Measurements from ENCODE around the gene HBG2.

Gene HBG2

DNA sequence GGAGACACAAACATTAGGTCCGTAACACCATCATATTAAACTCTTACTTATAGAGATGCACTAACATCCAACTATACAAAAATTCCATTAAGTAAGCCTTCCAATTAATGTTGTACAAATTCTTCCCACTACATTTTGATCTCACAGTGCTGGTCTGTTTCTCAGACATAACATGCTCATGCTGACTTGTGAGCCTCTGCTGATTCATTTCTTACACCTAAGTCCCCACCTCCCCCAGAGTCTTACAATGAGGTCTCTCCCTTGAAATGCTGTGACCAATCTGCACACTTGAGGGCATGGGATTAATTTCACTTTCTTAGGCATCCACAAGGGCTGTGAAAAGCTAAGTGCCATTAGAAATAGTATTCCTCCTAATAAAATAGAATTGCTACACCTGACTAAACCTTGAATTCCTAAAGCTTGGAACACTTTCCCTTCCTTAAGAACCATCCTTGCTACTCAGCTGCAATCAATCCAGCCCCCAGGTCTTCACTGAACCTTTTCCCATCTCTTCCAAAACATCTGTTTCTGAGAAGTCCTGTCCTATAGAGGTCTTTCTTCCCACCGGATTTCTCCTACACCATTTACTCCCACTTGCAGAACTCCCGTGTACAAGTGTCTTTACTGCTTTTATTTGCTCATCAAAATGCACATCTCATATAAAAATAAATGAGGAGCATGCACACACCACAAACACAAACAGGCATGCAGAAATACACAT lies 6.9 kb downstream of the HBG2 start:
- no peak for DNase-seq

DNA sequence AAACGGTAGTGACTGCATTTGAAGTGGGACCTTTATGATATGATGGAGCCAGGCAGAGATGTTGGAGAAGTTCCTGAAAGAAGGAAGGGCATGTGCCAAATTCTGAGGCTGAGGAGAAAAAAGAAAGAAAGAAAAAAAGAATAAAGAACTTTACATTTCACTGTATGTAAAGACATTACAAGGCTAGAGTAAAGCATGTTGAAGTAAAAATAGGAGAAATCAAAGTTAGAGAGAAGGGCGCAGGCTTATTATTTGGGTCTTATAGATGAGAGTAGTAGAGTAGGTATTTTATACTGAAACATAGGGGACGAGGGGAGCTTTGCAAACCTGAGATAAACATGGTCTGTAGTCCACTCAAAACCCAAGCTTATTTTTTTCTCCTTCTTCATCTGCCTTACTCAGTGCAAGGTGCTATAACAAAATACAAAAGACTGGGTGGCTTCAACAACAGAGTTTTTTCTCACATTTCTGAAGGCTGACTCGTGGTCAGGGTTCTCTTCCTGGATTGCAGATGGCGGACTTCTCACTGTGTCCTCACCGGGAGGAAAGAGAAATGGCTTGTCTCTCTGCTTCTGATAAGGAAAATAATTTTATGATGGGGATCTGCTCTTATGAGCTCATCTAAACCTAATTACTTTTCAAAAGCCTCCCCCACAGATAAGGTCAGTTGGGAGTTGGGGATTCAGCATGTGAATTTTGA lies 7.7 kb downstream of the HBG2 start:
- no peak for DNase-seq

DNA sequence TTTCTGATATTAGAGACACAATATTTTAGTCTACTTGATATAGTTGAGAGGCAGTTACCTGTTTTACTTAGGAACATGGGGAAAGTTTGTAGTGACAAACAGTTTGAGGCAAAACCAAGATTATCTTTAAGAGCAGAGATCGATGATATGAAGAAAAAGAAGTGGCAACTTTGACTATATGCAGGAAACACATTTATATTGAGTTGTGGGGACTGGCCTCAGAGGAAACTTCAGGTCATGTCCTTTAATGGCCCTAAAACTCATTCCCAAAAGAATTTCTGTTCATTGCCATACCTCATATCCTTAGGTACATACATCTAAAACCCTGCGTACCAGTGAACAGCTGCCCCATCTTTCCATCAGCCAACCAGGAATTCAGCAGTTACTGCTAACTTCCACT lies 9.4 kb downstream of the HBG2 start:
- no peak for DNase-seq

DNA sequence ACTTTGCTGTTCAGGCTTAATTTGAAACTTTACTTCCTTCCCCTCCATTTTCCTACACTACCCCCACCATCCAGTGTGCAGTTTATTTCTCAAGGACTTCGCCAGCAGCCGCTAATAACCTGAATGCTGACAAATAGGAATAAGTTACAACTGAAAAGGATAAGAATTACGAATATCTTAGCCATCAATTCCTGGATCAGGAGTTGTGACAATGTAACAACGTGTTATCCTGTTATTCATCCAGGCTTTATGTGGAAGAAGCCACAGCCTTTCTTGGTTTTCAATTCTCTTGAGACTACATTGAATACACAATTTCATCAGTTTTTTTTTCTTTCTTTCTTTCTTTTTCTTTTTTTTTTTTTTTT lies 10.8 kb downstream of the HBG2 start:
- DNase-seq: peak; percentile 40

DNA sequence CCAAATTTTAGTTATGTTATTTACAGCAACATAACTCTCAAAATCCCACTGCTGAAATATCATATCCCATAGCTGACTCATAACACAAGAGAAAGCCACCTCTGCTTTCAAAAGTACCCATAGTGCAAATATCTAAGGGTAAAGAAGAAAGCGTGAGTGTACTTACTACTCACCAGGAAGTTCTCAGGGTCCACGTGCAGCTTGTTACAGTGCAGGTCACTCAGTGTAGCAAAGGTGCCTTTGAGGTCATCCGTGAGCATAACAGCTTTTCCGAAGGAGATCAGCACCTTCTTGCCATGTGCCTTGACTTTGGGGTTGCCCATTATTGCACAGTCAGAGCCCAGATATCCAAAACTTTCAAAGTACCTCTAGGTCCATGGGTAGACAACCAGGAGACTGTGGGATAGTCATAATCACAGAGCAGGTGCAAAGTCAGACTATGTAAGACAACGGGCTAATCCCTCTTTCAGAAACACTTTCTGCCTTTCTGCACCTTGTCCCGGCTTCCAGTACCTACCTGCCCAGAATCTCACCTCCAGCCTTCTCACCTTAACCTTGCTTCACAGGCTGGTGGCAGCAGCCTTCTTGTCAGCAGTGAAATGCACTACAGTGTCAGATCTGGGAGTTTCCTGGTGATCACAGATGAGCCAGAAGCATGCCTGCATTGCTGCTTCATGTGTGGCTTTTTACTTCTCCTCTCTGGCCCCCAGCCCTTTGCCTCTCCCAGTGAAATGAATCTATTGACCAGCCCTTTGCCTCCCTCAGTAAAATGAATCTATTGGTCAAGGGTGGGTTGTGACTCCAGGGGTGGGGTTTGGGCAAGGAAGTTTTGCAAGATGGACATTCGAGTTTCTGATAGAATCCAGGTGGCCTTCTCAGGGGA lies 11.4 kb downstream of the HBG2 start:
- DNase-seq: peak; percentile 55

DNA sequence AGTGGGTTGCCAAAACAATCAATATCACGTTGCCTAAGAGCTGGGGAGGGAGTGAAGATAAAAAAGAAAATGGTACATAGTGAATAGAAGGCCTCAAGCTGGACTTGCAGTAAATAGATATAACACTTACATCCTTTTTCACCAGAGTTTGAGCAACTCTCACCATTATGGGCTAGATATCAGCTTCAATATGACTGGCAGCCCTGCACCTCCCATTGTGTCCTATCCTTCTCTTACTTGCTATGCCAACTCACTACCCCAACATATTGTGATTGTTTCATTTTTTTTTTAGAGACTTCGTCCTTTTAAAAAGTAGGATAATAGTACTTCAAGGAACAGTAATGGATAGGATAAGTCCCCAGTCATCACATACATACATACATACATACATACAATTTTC lies 12.4 kb downstream of the HBG2 start:
- DNase-seq: peak; percentile 43

DNA sequence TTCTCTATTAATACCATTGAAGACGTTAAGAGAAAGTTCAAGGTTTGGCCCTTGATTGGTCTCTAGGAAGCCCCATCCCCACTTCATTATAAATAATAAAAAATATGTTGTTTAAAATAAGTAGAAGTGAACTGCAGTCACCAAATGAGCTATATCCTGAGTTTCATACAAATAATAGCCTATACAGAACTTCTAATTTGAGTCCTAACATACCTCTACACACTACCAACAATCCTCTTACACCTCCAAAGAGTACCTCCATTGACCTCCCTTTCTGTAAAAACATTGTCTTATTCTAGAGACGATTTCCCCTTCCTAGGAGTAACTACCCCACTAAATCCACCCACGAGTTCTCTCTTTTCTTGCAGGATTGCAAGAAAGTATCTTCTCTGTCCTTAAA lies 13.1 kb downstream of the HBG2 start:
- DNase-seq: no peak

DNA sequence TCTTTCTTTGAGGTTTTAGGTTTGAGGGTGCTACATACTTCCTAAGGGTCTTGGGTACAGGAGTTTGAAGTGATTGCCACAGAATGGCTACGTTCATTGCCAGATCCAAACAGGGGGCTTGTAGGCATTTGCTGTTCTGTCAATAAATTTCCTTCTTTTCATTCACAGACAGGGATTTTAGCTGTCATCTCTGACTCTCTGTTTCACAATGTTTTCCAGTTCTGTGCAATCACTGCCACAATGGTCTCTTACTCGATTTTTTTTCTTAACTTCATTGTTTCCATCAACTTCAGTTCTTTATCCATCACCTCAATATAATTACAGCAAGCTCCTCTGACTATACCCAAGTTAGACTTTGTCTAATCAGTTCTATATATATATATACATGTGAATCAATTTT lies 14.1 kb downstream of the HBG2 start:
- no peak for DNase-seq

DNA sequence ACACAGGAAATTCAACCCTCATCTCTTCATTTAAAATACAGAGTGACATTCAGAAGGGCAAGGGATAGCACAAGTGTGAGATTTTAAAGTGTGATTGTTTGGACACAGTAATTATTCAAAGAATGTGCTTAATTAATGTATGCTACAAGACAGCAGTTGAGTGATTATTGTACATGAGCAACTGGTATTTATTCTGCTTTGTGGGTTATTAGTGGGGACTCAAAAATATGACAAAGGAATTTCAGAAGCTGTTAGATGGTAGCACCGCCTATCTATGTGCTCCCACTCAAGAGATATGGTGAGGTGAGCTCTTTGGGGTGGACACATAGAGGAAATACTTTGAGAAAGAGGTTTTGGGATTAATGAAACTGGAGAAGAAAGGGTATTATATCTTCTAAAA lies 14.5 kb downstream of the HBG2 start:
- peak; percentile 13 for DNase-seq

DNA sequence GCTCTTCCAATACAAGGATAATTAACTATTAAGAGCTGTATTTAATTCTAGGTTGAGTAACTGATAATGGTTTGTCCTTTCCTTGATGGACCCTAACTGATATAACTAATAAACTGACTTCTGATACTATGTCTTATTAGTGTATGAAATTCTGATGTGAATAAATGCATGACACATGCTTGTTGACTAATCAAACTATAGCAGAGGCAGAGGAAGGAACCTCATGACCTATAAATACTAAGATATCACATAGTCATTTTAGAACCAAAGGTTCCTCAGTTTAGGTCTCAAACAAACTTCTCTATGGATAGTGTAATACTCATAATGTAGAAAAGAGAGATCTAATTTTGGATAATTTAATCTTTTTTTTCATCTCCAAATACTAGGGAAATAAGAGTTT lies 15.5 kb downstream of the HBG2 start:
- DNase-seq: peak; percentile 17

DNA sequence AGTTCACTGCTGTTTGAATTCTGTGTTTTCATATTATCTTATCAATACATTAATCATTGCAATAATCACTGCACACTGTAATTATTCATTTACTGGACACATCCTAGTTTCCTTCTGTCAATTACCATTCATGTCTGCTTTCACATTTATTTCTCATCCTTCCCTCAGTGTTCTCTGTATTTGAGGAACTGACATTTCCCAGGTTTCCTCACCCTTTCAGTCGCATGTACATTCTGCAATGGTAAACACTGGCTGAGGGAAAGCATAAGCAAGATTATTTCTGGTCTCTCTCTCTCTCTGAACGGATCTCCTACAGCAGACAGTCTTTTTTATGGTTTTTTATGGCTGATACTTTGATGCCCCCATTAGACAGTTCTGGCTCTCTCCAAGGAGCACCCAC lies 16.1 kb downstream of the HBG2 start:
- peak; percentile 14 for DNase-seq

DNA sequence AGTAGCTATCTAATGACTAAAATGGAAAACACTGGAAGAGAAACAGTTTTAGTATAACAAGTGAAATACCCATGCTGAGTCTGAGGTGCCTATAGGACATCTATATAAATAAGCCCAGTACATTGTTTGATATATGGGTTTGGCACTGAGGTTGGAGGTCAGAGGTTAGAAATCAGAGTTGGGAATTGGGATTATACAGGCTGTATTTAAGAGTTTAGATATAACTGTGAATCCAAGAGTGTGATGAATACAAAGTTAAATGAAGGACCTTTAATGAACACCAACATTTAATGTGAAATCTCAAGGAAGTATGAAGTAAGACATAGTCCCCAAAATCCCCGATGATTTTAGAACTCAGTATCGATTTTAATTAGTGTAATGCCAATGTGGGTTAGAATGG lies 17.2 kb downstream of the HBG2 start:
- no peak for DNase-seq

DNA sequence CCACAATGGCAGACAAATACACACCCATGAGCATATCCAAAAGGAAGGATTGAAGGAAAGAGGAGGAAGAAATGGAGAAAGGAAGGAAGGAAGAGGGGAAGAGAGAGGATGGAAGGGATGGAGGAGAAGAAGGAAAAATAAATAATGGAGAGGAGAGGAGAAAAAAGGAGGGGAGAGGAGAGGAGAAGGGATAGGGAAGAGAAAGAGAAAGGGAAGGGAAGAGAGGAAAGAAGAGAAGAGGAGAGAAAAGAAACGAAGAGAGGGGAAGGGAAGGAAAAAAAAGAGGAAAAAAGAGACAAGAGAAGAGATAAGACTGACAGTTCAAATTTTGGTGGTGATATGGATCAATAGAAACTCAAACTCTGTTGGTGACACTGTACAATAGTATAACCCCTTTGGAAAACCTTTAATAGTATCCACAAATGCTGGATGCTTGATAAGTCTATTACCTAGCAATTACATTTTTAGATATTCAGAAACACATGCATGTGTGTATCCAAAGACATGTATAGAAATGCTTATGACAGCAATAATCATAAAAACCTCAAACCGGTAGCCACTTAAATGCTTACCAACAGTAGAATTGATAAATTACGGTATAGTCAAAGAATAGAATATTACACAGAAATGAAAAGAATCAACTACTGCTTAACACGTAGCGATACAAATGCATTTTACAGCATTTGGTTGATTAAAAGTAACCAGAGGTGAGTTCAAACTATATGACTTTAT lies 19.1 kb downstream of the HBG2 start:
- no peak for DNase-seq

DNA sequence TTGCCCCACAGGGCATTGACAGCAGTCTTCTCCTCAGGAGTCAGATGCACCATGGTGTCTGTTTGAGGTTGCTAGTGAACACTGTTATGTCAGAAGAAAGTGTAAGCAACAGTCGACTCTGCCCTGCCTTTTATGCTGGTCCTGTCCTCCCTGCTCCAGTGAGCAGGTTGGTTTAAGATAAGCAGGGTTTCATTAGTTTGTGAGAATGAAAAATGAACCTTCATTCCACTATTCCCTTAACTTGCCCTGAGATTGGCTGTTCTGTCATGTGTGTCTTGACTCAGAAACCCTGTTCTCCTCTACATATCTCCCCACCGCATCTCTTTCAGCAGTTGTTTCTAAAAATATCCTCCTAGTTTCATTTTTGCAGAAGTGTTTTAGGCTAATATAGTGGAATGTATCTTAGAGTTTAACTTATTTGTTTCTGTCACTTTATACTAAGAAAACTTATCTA lies 20.2 kb downstream of the HBG2 start, which contains the start of gene HBD:
HBD (minus strand) TSS at position 103 of the 454 bp plus-strand sequence; CDS start at position 53, 50 bp downstream.
- peak; percentile 95 for DNase-seq

DNA sequence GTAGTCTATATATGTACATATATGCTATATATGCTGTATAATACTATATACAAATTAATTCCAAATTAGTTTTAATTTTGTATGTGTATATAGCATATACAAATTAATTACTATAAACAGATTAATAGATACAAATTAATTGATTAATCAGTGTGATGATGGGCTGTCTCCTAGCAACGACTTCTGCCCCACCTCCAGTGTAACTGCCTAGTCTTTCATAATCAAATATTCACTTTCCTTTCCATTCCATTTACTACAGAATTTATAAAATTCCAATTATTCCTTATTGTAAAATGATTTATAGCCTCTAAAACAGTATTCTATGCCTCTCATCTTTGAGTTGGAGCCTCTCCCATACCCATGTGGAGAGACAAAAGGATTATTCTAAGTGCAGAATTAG lies 21.3 kb downstream of the HBG2 start:
- DNase-seq: no peak

DNA sequence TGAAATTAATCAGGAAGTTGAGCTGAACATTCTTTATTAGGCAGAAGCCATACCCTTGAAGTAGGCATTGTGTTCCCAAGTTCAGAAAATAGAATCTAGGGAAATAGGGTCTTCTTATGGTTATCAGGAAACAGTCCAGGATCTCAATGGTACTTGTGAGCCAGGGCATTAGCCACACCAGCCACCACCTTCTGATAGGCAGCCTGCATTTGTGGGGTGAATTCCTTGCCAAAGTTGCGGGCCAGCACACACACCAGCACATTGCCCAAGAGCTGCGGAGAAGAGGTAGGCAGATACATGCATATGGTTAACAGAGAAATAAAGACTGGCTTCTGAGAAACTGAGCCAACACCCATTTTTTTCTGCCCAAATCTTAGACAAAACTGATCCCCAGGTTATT lies 21.8 kb downstream of the HBG2 start:
- DNase-seq: peak; percentile 60

DNA sequence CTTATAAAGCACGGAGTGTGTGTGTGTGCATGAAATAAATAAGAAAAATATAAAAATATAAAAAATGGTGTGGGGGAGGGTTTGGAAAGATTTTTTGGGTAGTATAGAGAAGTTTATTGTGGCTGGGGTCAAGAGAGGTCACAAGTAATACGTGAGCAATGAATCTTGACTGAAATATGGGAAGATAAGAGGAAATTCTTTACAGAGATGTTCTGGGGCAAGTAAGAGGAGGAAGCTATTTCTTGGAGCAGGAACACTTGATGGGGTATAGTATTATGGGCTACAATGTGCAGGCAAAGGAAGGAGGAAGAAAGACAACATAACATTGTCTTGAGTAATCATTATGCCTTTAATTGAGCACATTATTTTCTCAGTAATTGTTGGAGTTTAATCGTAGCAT lies 22.4 kb downstream of the HBG2 start:
- no peak for DNase-seq

DNA sequence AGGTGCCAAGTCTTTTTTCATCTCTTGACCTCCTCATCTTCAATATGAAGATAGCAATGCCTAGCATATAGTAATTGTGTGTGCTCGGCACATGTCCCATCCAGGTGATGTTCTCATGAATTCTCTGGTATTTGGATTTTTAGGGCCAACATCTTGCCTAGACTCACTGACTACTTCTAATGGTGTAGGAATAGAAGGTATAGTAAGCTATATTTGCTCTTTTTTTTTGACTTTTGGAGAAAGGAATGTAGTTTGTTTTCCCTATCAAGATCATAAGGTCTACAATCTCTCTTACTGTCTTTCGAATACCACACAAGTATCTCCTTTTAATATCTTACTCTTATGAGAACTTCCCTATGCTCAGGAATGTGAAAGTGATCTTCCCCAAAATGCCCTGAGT lies 23.5 kb downstream of the HBG2 start:
- no peak for DNase-seq

DNA sequence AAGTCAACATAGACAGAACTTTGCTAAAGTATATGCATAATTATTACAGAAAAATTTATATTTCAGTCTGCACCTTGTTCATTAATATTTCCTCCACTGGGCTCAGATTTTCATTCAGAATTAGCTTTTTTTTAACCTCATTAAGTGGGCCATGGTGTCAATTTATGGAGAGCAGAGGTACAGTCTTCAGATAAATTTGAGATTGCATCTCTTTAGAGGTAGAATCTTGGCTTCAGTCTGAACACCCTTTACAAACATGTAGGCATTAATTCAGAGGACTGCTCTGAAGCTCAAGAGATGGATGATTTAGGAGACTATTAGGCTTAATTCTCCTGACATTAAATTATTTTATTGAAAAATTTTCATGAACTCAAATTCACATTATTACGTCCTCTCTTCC lies 24.3 kb downstream of the HBG2 start:
- DNase-seq: no peak

DNA sequence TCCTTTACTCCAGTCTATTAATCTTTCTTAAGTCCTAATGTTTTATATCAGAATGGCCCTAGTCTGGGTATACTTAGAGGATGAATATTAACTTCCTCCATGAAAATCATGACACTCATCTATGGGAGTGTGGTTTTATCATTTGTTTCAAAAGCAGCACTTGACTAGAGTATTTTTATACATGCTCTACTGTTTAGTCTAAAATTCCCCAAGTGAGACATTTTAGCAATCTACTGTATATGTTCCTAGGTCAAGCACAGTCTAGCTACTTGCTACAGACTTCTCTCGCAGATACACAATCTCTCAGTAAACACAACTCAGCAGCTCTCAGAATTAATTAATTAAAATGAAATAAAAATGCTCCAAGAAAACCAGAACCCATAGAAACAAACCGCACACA lies 24.8 kb downstream of the HBG2 start:
- DNase-seq: no peak

DNA sequence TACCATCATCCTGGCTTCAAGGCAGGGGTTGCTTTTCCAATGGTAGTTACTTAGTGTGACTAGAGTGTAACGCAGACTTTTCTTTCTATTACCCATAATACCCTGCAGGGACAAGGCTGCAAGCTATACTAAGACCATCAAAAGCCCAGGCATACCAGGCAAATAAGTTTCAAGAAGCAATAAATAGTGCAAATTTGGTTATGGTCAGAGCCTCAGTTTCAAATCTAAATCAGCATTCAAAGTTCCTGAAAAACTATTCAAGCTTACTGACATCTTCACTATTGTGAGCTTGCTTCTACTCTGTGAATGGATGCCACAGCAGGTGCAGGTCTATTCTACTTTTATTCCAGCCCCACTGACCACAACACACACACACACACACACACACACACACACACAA lies 25.2 kb downstream of the HBG2 start:
- no peak for DNase-seq

DNA sequence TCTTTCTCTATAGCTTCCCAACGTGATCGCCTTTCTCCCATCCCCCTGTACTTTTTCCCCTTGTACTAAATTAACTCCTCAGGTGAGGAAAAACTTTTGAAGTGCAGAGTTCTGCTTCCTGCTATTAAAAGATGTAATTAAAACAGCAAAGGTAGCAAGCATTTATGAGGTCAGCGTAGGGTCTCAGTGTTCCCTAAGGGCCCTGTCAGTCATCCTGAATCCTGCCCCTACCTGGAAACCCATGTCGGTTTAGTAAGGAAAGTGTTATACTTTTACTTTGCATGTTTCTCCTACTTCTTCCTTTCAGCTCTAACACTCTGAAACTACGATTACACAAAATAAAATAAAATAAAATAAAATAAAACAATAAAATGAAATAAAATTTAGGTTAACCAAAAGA lies 26.5 kb downstream of the HBG2 start:
- DNase-seq: no peak

DNA sequence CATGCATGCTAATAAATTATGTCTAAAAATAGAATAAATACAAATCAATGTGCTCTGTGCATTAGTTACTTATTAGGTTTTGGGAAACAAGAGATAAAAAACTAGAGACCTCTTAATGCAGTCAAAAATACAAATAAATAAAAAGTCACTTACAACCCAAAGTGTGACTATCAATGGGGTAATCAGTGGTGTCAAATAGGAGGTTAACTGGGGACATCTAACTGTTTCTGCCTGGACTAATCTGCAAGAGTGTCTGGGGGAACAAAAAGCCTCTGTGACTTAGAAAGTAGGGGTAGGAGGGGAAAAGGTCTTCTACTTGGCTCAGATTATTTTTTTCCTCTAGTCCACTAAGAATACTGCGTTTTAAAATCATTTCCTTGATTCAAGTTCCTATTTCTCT lies 26.9 kb downstream of the HBG2 start:
- peak; percentile 67 for DNase-seq

All from hematopoietic multipotent progenitor cell treated with erythropoietin and hydrocortisone succinate and interleukin-3 and kit ligand, for 6 days (in vitro differentiated cells).